Right renal pelvis (tissue), 4 donors: ENCODE results near the gene CAPN10. TPM values are rescaled to one million over a fixed set of nuclear protein-coding genes. Genes with fewer than 3 reads are reported as not detected.

Experiments used
- DNase-seq, 4 donors: peaks; one replicate each; pipeline ENCODE4 v3.0.0-alpha.2; 2013; ENCODE audit warnings: low read depth in 4 of 4, low spot score in 3 of 4, missing footprints in 1 of 4
- polyA plus RNA-seq, 4 donors: library from polyadenylated mRNA; unstranded; fragments of 120-200 nt; gene quantifications; one replicate each; pipeline ENCODE4 v1.2.1, GENCODE V29; 2013; ENCODE audit not compliant: insufficient read length in 4 of 4

CAPN10 gene
- polyA plus RNA-seq, 4 donors: 21.3 to 33.1 (median 21.7) TPM

DNA sequence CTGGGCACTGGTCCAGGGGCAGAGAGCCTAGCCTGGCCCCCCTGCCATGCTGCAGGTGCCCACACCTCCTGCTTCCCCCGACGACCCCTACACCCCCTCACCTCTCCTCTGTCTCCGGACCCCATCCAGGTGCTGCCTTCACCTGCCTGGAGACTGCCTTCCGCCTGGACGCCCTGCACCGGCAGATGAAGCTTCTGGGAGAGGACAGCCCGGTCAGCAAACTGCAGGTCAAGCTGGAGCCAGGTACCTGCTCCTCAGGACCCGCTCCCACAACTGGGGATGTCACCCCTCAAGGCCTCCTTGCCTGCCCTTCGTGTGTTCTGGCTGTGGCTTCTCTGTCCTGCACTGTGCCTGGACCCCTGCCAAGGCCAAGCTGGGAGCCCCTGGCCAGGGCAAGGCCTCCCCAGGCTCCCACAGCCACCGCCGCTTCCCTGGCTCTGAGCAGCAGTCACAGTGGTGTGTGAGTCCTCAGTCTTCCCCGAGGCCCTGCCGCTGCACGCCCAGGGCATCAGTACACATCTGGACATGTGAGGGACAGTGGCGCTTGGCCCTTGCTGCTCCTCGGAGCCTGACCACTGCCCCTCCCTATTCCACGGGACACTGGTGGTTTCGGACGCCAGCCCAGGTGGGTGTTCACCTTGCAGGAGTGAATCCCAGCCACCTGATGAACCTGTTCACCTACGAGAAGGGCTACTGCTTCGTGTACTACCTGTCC, 12.0 kb upstream of the CAPN10 start:
- no peak for DNase-seq

DNA sequence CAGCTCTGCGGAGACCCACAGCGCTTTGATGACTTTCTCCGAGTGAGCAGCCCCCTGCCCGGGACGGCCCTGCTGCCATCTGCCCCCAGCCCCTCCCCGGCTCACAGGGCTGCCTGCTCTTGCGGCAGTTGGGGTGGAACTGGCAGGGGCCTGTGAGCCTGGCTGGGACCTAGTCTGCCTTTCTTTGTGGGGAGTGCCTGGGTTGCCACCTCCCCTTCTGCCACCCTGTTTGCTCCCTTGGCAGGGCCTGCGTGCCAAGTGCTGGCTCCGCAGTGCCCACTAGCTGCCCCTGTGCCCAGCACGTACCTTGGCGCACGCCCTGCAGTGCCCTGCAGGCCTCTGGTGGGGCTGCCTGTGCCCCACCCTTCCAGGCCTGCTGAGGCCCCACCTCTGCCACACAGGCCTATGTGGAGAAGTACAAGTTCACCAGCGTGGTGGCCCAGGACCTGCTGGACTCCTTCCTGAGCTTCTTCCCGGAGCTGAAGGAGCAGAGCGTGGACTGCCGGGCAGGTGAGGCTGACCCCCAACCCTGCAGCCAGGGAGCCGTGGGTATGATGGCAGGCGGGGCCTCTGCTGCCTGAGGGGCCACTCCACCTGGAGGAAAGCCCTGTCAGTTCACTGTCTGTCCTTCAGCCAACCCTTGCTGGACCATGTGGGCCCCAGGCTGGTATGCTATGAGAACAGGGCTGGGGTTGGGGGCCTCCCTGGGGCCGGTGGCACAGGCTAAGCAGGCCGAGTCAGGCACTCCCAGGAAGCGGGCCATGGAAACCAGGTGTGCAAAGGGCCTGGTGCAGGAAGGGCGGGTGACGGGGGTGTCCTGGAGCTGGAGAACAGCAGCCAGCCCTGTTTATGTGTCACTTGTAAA, 11.2 kb upstream of the CAPN10 start:
- DNase-seq: no peak

DNA sequence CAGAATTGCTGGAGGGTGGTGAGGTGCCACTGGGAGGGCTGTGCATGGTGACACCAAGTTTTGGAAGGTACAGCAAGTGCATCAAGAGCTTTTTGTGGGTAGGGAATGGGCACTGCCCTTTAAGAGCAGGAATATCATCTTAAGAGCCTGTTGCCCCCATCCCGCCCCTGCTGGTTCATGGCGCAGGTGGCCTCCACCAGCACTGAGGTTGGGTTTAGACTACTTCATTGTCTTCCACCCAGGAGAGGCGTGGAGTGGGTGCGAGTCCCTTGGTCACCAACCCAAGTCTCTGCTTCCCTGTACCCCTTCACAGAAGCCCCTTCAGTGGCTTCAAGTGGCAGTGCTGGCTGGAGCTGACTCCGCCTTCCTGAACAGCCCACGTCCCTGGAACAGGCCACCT, 10.5 kb upstream of the CAPN10 start:
- no peak for DNase-seq

DNA sequence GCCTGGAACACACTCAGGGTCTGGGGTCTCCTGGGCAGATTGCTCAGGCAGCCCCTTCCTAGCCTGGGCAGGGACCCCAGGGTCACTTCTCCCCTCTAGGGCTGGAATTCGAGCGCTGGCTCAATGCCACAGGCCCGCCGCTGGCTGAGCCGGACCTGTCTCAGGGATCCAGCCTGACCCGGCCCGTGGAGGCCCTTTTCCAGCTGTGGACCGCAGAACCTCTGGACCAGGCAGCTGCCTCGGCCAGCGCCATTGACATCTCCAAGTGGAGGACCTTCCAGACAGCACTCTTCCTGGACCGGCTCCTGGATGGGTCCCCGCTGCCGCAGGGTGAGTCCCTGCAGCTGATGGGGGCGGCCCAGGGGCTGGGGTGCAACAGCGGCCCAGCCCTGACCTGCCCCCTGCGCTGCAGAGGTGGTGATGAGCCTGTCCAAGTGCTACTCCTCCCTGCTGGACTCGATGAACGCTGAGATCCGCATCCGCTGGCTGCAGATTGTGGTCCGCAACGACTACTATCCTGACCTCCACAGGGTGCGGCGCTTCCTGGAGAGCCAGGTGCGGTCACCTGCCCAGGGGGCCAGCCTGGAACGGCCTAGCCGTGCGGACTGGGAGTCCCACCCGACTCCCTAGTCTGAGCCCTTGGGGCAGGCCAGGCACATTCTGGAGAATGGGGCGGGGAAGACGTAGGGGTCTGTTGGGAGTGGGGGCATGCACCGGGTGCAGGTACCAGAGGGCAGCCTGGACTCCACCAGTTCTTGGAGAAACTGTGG, 9.9 kb upstream of the CAPN10 start:
- DNase-seq: no peak

DNA sequence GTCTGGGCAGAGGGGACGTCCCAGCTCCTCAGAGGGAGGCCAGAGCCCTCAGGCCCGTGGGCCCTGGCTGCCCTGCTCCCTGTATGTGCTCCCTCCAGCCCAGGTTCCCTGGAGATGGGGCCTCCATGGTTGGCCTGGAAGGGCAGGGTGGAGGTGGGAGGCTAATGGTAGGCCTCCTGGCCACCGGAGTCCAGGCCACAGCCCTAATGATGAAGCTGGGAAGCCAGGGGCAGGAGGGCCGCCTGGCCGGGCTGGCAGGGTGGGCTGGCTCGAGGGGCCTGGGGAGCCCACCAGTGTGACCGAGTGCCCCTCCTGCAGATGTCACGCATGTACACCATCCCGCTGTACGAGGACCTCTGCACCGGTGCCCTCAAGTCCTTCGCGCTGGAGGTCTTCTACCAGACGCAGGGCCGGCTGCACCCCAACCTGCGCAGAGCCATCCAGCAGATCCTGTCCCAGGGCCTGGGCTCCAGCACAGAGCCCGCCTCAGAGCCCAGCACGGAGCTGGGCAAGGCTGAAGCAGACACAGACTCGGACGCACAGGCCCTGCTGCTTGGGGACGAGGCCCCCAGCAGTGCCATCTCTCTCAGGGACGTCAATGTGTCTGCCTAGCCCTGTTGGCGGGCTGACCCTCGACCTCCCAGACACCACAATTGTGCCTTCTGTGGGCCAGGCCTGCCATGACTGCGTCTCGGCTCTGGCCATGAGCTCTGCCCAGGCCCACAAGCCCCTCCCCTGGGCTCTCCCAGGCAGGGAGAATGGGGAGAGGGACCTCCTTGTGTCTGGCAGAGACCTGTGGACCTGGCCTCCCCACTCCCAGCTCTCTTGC, 9.0 kb upstream of the CAPN10 start:
- DNase-seq: no peak

DNA sequence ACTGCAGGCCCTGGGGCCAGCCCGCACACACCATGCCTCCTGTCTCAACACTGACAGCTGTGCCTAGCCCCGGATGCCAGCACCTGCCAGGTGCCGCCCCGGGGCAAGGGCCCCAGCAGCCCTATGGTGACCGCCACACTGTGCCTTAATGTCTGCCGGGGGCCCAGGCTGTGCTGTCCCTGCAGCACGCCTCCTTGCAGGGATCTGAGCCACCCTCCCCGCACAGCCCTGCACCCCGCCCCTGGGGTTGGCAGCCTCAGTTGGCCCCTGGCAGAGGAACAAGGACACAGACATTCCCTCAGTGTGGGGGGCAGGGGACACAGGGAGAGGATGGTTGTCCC, 8.5 kb upstream of the CAPN10 start:
- DNase-seq: no peak

DNA sequence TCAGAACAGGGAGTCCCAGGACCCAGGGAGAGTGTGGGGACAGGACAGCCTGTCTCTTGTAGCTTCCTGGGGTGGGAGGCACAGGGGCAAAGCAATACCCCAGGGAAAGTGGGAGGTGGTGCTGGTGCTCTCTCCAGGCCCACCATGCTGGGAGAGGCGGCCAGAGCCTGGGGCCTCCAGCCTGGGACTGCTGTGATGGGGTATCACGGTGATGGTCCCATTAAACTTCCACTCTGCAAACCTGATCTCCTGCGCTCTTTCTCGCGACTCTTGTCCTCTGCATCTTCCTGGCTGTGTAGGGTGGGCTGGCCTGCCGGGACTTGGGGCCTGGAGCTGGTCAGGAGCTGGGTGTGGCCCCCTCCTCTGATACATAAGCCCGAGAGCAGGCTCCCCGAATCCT, 8.0 kb upstream of the CAPN10 start:
- no peak for DNase-seq

DNA sequence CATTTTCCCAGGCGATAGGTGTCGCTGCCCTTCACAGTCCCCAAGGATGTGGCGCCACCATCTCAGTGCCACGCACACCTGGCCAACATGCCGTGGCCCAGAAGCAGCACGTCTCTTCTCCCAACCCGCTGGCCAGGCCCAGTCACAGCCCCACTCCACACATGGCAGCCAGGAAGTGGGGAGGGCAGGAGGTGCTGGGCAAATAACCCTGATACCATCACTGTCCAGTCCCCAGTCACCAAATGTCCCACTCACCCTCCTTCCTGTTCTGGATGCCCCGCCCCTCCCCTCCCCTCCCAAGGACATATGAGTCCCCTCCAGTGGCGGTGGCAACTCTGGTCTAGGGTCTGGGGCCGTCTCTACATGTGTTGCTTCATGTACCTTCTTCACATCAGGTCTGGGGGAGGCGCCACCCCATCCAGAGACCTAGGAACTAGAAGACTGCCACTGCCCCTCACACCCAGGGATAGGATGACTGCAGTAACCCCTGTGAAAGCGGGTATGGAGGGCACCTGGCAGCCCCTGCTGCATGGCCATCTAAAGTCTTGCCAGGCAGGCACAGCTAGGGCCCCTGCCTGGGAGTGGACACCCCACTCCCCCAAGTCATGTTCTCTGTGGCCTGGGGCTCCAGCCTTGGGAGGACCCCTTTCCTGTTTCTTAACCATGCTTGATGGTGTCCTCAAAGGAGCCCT, 7.3 kb upstream of the CAPN10 start:
- DNase-seq: no peak

DNA sequence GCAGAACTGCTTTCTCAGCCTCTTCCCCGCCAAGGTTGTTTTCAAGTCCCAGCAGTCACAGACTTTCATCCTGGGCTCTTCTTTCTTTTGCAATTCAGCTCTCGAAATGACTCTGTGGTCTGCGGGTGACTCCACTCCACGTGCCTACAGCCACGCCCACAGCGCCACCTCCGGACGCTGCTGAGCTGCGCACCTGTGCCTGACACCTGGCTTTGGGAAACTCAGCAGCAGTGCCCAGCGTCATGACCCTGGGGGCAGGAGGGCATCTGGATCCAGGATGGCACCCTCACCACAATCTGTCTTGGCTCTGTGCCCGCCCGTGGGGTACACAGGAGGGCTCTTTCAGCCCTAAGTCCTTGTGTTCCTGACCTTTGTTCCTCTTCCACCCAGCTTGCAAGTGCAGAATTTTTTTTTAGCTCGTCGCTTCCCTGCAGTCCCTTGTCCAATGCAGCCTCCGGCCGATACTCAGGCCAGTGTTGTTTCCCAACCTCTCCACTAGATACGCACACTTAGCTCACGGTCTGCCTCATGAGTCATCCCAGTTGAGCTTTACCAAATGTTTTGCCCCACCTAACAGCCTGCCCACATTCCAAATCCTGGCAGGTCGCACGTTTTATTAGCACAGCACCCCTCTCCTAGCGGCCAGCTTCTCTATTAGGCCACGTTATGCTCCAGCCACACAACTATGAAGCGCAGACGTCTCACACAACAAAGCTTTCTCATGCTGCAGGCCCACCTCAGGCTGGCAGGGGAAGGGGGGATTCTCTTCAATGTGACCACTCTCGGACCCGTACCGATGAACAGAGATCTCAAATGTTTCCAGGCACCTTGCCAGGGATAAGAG, 6.5 kb upstream of the CAPN10 start:
- no peak for DNase-seq

DNA sequence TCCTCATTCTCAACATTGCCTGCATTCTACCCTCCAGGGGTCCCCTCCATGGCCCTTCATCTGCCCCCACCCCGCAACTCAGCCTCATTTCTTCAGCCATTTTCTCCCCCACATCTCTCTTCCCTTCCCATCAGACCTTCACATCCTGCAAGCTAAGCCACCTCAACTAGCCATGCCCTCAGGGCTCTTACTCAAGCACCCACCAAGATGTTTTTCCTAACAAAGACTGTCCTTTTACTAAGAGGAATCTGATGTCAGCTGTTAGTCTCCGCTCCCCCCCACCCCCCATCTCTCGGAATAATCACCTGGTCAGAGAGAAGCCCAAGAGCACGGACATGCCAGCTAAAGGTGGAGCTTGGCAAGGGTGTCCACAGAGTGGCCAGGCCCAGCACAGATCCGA, 4.7 kb upstream of the CAPN10 start:
- DNase-seq: no peak

DNA sequence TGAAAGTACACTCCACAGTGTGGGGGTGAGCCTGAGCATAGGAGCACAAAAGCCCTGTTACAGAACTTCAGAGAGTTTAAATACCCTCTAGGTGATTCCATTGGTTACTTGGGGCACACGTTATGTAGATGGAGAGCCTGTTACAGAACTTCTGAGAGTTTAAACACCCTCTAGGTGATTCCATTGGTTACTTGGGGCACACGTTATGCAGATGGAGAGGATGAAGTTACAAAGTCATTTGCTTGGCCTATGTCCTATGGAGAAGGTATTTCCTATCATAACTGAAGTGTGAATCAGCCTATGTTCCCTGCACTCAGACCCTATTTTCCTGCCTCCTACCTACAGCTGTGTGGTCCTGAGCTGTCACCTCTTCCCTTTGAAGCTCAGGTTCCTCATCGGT, 3.8 kb upstream of the CAPN10 start:
- DNase-seq: no peak

DNA sequence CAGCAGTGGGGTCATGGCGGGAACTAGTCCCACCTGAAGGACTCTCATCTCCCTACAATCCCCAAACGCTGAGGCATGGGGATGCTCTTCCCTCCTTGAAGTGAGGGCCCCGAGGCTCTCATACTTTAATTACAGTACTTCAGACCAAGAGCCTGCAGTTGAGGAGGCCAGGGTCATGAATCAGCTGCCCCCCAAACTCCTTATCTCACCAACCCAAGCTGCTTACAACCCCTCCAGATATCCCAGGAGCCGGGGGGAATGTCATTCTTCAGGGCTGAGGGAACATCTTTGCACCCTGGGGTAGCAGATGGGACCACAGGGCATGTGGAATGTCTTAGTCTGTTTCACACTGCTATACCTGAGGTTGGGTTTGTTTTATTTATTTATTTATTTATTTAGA, 2.8 kb upstream of the CAPN10 start:
- no peak for DNase-seq

DNA sequence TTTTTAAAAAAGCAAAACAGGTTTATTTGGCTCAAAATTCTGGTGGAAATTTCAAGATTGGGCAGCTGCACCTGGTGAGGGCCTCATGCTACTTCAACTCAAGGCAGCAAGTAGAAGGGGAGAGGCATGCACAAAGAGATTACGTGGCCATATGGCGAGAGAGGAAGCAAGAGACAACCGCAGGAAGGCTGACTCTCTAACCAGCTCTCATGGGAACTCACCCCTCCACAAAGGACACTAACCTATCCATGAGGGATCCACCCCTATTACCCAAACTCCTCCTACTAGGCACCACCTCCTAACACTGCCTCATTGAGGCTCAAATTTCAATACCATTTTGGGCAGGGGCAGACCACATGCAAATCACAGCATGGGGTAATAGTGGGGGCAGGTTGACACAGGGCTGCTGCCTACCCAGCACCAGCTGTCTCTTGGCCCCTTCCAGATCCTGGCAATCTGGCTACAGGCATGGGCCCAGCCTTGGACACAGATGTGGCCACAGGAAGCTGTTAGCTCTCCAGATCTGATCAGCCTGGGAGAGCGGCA, 2.0 kb upstream of the CAPN10 start:
- no peak for DNase-seq

DNA sequence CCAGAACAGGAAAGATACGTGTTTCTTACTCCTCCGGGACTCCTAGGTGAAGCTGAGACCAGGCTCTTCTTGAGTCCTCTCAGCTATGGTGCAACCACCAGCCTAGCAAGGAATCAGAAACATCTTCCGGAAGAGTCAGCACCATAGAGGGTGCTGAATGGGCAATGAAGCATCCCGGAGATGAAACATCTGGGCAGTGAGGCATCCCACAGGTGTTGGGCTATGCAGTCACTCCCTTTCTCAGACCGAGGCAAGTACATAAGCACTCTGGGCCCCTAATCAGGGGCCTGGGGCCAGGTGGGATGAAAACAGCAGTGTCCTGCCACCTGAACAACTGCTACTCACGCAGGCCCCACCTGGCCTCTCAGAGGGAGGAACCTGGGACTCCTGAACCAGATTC, 1.4 kb upstream of the CAPN10 start:
- no peak for DNase-seq

DNA sequence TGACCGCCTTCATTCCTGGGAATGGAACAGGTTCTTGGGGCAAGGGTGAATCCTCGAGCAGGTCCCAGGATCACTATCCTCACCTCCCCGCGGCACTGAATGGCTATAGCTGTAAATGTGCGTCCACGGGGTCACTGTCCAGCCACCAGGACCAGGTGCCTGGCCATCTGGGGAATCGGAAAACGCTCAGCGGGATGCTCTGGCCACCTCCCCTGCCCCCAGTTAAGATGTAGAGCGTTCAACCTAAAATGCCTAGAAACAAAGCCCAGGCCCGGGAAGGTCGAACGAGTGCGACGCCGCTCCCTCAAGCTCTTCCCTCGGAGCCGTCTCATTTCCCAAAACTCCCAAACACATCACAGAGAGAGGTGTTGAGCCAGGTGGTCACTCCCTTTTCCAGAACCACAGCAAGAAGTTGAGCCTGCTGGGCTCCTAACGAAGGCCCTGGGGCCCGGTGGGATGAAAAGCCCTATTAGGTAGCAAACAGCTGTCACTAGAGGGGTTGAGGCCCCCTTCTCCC, 795 bp upstream of the CAPN10 start:
- DNase-seq: no peak

DNA sequence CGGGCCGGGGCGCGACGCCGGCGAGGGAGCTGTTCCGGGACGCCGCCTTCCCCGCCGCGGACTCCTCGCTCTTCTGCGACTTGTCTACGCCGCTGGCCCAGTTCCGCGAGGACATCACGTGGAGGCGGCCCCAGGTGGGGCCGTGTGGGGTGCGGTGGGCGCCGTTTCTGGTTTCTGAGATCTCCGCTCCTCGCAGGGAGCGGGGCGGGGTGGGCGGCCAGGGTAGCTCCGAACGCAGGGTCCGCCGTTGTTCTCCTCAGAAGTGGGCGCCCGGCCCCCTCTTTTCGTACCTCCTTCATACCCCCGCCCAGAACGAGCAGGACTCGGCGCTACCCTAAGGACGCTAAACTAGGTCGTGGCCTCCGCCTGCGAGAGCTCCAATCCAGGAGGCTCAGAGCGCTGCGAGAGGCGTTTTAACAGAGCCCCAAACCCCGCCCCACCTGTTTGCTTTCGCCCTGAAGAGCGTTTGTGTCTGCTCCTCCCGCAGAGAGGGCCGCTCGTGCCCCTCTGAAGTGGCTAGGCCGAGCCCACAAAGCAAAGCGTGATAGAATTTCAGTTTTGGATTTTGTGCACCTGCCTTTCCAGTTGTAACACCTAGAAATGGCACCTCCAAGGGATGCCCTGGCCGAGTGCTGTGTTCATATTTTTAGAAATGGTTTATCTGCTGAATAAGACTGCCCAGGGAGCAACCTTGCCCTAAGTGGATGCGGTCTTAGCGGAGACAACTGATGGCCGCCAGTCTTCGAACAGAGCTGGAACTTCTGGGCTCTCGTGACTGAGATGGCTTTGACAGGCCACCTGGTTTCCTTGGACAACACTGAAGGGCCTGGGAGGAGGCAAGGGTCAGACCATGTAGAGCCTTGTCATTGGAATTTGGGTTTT, 626 bp downstream of the CAPN10 start:
- no peak for DNase-seq

DNA sequence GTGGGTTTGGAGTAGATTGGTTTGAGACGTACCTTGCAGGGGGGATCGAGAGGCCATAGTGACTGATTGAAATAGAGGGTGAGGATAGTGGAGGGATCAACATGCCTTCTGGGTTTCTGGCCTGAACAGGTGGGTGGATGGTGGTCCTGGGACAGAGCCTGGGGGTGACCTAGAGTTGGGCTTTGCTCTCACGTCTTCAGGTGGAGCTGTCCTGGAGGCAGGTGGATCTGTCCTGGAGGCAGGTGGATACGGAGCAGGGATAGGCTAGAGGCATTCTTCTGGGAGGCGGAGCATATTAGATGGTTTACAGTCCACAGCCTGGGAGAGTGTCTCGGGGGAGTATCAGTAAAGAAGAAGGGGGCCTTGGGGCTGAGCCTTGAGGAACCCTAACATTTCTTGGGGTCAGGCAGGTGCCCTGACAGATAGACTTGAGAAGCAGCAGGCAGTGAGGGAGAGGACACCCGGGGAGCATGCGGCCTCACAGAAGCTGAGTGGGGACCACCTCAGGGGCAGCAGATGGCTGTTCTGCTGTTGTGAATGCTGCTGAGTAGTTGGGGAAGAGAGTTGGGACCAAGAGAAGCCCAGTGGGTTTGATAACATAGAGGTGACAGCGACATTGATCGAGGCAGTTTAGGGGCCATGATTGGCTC, 1.6 kb downstream of the CAPN10 start:
- DNase-seq: no peak
